ENCODE data around the gene HS3ST5. TPM values are rescaled to one million over a fixed set of nuclear protein-coding genes. Genes with fewer than 3 reads are reported as not detected.

The HS3ST5 gene
- total and polyA plus RNA-seq, 4 donors, result 0.02 to 0.18 (median 0.04) TPM; not detected in 1

DNA sequence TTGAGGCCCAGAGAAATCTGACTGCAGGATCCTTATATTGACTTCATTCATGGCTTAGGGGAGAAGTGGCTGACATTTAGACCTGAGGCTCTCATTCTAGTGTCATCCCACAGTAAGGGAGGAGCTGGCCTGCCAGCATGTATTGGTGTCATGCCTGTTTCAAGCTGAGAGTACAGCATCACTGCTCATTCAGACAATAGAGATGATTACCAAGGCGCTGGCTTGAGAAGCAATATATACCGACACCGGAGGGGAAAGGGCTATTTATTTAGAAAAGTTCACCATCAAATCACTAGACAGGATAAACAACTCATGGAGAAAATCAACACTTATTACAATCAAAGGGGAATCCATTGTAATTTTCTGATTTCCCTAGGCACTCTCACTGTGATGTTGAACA, 287.5 kb downstream of the HS3ST5 start:
- Histone ChIP-seq H3K9me3 (ENCODE audit: control insufficient read depth in 4 of 4, insufficient read depth in 3 of 4, low read length in 3 of 4) (no peaks in the 10 kb centered on the region), H3K4me1 (ENCODE audit: control insufficient read depth in 5 of 5, insufficient read depth in 5 of 5, low read length in 5 of 5) (peaks cover 0 to 17% (median 2%) of the 10 kb centered on the region in 5 donors), H3K4me3 (no peak overlapping the region), H3K36me3 (ENCODE audit: control insufficient read depth in 4 of 4, insufficient read depth in 4 of 4, low read length in 4 of 4) (no peaks in the 10 kb centered on the region), H3K27ac (ENCODE audit: low read depth in 1 of 2, low read length in 1 of 2) (no peak overlapping the region), H3K27me3 (ENCODE audit: control insufficient read depth in 3 of 3, insufficient read depth in 3 of 3, low read length in 2 of 3) (no peaks in the 10 kb centered on the region), H3K9ac (ENCODE audit: insufficient read depth in 1 of 2, low read length in 2 of 2) (no peak overlapping the region)
- no peak for ATAC-seq (ENCODE audit: insufficient read depth, low FRiP score)
- TF ChIP-seq, protein P1, sequence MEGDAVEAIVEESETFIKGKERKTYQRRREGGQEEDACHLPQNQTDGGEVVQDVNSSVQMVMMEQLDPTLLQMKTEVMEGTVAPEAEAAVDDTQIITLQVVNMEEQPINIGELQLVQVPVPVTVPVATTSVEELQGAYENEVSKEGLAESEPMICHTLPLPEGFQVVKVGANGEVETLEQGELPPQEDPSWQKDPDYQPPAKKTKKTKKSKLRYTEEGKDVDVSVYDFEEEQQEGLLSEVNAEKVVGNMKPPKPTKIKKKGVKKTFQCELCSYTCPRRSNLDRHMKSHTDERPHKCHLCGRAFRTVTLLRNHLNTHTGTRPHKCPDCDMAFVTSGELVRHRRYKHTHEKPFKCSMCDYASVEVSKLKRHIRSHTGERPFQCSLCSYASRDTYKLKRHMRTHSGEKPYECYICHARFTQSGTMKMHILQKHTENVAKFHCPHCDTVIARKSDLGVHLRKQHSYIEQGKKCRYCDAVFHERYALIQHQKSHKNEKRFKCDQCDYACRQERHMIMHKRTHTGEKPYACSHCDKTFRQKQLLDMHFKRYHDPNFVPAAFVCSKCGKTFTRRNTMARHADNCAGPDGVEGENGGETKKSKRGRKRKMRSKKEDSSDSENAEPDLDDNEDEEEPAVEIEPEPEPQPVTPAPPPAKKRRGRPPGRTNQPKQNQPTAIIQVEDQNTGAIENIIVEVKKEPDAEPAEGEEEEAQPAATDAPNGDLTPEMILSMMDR (IDR thresholded peaks at IDR 0.05; ENCODE audit: control extremely low read depth, extremely low read depth), result no peak
- 68 to 74% methylated on average over 3 of the region's 3 CpGs for WGBS, 2 donors
- DNase-seq, result no peak

DNA sequence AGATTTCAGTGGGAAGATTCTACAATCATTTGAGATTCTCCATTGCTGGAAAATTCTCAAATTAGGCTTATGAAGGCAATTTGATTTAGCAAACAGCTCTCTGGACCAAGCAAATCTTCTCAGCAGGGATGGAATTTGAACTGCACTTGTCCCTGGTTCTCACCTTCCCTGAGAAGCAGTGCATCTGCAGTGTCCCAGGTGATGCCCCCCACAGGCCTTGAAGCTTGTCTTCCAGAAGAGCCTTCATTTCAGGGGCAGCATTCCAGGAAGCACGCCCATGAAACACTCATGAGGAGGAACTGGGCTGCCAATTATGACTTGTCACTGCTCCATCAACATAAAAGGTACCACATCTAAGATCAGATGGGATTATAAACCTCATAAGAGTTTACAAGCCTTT, 289.0 kb downstream of the HS3ST5 start:
- Histone ChIP-seq H3K9ac (ENCODE audit: insufficient read depth in 1 of 2, low read length in 2 of 2) (no peak overlapping the region), H3K9me3 (ENCODE audit: control insufficient read depth in 4 of 4, insufficient read depth in 3 of 4, low read length in 3 of 4) (no peaks in the 10 kb centered on the region), H3K27me3 (ENCODE audit: control insufficient read depth in 3 of 3, insufficient read depth in 3 of 3, low read length in 2 of 3) (no peaks in the 10 kb centered on the region), H3K4me3 (no peak overlapping the region), H3K36me3 (ENCODE audit: control insufficient read depth in 4 of 4, insufficient read depth in 4 of 4, low read length in 4 of 4) (no peaks in the 10 kb centered on the region), H3K27ac (ENCODE audit: low read depth in 1 of 2, low read length in 1 of 2) (no peak overlapping the region), H3K4me1 (ENCODE audit: control insufficient read depth in 5 of 5, insufficient read depth in 5 of 5, low read length in 5 of 5) (peaks cover 0 to 17% (median 2%) of the 10 kb centered on the region in 5 donors)
- TF ChIP-seq, protein P1 (IDR thresholded peaks at IDR 0.05; ENCODE audit: control extremely low read depth, extremely low read depth), result no peak
- ATAC-seq (ENCODE audit: insufficient read depth, low FRiP score) (no peak), DNase-seq (no peak)
- WGBS, 2 donors, result 75 to 90% methylated on average over 1 of the region's 1 CpG

DNA sequence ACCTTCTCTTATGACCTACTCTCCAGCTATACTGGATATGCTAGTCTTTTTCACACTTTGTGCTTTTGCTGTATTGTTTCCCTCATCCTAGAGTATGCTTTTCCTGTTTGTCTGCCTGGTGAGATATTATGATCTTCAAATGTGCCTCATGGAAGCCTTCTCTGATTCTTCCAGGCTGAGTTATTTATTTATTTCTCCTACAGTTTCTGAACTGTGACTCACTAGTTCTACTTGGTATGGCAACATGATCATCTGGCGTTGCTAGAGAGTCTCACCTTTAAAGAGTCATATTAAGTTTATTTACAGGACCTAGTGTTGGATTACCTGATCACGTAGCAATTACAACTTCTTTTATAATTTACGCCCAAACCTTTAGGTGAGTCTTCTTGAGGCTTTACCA, 290.7 kb downstream of the HS3ST5 start:
- ATAC-seq (ENCODE audit: insufficient read depth, low FRiP score), result no peak

More for the DNA sequence above, 290.7 kb downstream of the HS3ST5 start:
- TF ChIP-seq, protein P1 (IDR thresholded peaks at IDR 0.05; ENCODE audit: control extremely low read depth, extremely low read depth), result no peak
- no peaks in the 10 kb centered on the region for H3K36me3 ChIP-seq (ENCODE audit: control insufficient read depth in 4 of 4, insufficient read depth in 4 of 4, low read length in 4 of 4)
- peaks cover 0 to 17% (median 2%) of the 10 kb centered on the region in 5 donors for H3K4me1 ChIP-seq (ENCODE audit: control insufficient read depth in 5 of 5, insufficient read depth in 5 of 5, low read length in 5 of 5)
- no peak overlapping the region for H3K9ac ChIP-seq (ENCODE audit: insufficient read depth in 1 of 2, low read length in 2 of 2)
- no peak overlapping the region for H3K27ac ChIP-seq (ENCODE audit: low read depth in 1 of 2, low read length in 1 of 2)
- no peak for DNase-seq
- H3K4me3 ChIP-seq, result no peak overlapping the region
- WGBS, 2 donors, result 96 to 98% methylated on average over 3 of the region's 3 CpGs
- no peaks in the 10 kb centered on the region for H3K27me3 ChIP-seq (ENCODE audit: control insufficient read depth in 3 of 3, insufficient read depth in 3 of 3, low read length in 2 of 3)
- no peaks in the 10 kb centered on the region for H3K9me3 ChIP-seq (ENCODE audit: control insufficient read depth in 4 of 4, insufficient read depth in 3 of 4, low read length in 3 of 4)
